ENCODE results near the gene SLC9C1.

GRCh38 chr3:112131111-112131510, 162.9 kb downstream of the SLC9C1 start:
- TF ChIP-seq GABPA (IDR thresholded peaks at IDR 0.05; ENCODE audit: low read depth, low read length) (no peak), GABPA (CRISPR knock-in tag; IDR thresholded peaks at IDR 0.05; ENCODE audit: low read depth) (no peak), ZZZ3 (CRISPR knock-in tag; IDR thresholded peaks at IDR 0.05; ENCODE audit: borderline replicate concordance) (no peak), ZBTB33 (CRISPR knock-in tag; IDR thresholded peaks at IDR 0.05) (no peak), SKIL (CRISPR knock-in tag; IDR thresholded peaks at IDR 0.05; ENCODE audit: borderline replicate concordance) (no peak), REST (IDR thresholded peaks at IDR 0.05; ENCODE audit: borderline replicate concordance in 1 of 2, low read depth in 1 of 2, low read length in 2 of 2) (no peak), CTCF (CRISPR knock-in tag; IDR thresholded peaks at IDR 0.05) (no peak), MBNL3 (CRISPR knock-in tag; conservative IDR thresholded peaks at IDR 0.05) (no peak)
